Ishikawa (cell line): ENCODE results near the gene TC2N.

Experiments
- CEBPB ChIP-seq: IDR thresholded peaks from 2 replicates; pipeline ENCODE4 v1.6.1; 2012
- CREB1 ChIP-seq: IDR thresholded peaks from 2 replicates; pipeline ENCODE4 v1.6.1; 2012; ENCODE audit warnings: low read depth
- EGR1 ChIP-seq: IDR thresholded peaks from 2 replicates; pipeline ENCODE4 v1.6.1; 2012
- EP300 ChIP-seq: IDR thresholded peaks from 2 replicates; pipeline ENCODE4 v1.6.1; 2012; ENCODE audit warnings: borderline replicate concordance
- FOXM1 ChIP-seq: IDR thresholded peaks from 2 replicates; pipeline ENCODE4 v1.6.1; 2012; ENCODE audit warnings: low read depth, borderline replicate concordance
- MAX ChIP-seq: IDR thresholded peaks from 2 replicates; pipeline ENCODE4 v1.6.1; 2012
- NFIC ChIP-seq: IDR thresholded peaks from 2 replicates; pipeline ENCODE4 v1.6.1; 2012
- RAD21 ChIP-seq: IDR thresholded peaks from 2 replicates; pipeline ENCODE4 v1.6.1; 2012; ENCODE audit warnings: low read depth
- REST ChIP-seq: IDR thresholded peaks from 2 replicates; pipeline ENCODE4 v1.6.1; 2012; ENCODE audit warnings: low read depth, mild to moderate bottlenecking
- TAF1 ChIP-seq: IDR thresholded peaks from 2 replicates; pipeline ENCODE4 v1.6.1; 2012; ENCODE audit warnings: low read depth, mild to moderate bottlenecking
- TCF12 ChIP-seq: IDR thresholded peaks from 2 replicates; pipeline ENCODE4 v1.6.1; 2012; ENCODE audit warnings: low read depth
- TEAD4 ChIP-seq: IDR thresholded peaks from 2 replicates; pipeline ENCODE4 v1.6.1; 2012
- YY1 ChIP-seq: IDR thresholded peaks from 2 replicates; pipeline ENCODE4 v1.6.1; 2012; ENCODE audit warnings: low read depth
- ZBTB7A ChIP-seq: IDR thresholded peaks from 2 replicates; pipeline ENCODE4 v1.6.1; 2012; ENCODE audit warnings: low read depth
- TF ChIP-seq, protein P1 (sequence below): IDR thresholded peaks from 2 replicates; pipeline ENCODE4 v1.6.1; 2012

The TC2N gene

DNA sequence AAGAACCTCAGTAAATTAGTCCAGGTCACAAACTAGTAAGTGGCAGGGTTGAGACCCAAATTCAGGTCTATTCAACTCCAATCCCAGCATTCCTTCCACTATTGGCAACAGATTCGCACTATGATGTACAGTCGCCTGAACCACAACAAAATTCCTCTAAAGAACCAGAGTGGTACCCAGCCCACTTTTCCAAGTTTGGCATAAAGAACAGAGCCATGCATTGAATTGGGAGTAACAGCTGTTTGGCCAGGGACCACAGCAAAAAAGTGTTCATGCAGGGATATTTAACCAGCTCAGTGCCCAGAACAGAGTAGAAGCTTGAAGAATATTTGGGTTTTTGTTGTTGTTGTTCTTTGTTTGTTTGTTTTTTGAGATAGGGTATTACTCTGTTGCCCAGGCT lies 9.7 kb downstream of the TC2N start:
- TF ChIP-seq NFIC (no peak), TAF1 (no peak), YY1 (no peak), TEAD4 (no peak), RAD21 (no peak), EGR1 (no peak), EP300 (no peak), TCF12 (no peak), ZBTB7A (no peak), MAX (no peak), CEBPB (no peak), FOXM1 (no peak), REST (no peak), CREB1 (no peak)
- TF ChIP-seq, protein P1, sequence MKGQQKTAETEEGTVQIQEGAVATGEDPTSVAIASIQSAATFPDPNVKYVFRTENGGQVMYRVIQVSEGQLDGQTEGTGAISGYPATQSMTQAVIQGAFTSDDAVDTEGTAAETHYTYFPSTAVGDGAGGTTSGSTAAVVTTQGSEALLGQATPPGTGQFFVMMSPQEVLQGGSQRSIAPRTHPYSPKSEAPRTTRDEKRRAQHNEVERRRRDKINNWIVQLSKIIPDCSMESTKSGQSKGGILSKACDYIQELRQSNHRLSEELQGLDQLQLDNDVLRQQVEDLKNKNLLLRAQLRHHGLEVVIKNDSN: no peak

DNA sequence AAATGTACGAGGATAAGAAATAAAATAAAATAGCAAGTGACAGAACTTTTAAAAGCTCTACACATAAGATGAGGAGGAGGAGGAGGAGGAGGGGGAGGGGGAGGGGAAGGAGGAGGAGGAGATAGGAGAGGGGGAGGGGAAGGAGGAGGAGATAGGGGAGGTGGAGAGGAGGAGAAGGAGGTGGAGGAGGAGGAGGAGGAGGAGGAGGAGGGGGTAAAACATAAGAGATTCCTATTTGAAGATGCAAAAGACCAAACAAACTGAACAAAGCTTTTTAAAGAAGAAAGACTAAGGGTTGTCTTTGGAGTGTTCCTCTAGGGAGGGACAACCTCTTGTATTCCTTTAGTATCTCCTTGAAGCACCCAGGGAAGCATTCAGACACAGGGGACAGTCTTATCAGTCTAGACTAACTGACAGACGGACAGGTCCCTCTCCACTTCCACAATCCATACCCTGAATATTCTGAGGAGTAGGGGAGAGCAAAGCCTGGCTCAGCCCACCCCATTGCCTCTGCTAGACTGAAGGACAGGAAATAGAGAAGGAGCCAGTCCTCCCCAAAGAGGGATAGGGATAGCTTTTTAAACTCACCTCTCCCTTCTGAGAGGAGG lies 12.9 kb downstream of the TC2N start:
- TF ChIP-seq EGR1: no peak
- no peak for TF ChIP-seq MAX
- no peak for TF ChIP-seq ZBTB7A
- TF ChIP-seq NFIC: no peak
- TF ChIP-seq REST: no peak
- TF ChIP-seq CEBPB: no peak
- TF ChIP-seq, protein P1: no peak
- TF ChIP-seq EP300: no peak
- TF ChIP-seq FOXM1: no peak
- no peak for TF ChIP-seq RAD21

DNA sequence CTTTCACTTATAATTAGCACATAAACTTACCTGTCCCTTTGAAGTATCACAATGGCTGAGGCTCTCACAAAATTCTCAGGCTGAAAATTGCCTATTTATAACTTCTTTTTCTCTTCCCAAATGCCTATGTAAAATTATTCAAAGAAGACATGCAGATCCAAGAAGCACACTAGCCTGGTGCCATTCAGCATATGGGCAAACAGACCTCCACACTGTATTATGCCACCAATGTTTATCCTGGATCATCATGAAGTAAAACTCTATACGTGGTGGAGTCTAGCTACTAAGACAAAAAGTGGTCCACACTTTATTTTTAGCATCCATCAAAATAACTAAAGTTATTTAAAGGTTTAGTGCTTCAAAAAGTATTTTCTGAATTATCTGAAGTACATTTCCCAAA lies 15.8 kb downstream of the TC2N start:
- TF ChIP-seq FOXM1 (no peak), TAF1 (no peak), YY1 (no peak), ZBTB7A (no peak), CEBPB (no peak), NFIC (no peak), TEAD4 (no peak), EP300 (no peak), TCF12 (no peak), MAX (no peak), CREB1 (no peak), REST (no peak), EGR1 (no peak), RAD21 (no peak)
- TF ChIP-seq, protein P1: no peak

DNA sequence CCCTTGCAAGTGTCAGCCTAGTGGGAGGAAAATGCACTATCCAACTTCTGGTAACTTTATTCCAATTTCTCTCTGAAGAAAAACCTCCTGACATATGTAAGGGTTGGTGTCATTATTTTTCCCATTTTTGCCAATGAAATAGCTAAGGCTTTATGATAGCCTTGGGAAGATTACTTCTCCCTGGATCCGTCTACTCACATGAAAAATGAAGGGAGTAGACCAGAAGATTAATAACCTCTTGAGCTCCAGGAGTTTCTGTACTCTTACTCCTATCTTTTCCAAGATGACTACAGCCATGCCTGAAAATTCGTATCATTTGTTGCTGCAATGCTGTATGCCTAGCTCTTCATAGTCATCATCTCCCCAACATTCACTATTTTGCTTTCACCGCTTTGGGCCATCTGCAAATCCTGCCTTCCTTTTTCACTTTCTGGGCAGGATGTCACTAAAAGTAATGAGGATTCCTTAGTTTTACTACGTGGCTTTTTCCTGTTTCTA lies 18.8 kb downstream of the TC2N start:
- TF ChIP-seq TAF1: no peak
- no peak for TF ChIP-seq TCF12
- no peak for TF ChIP-seq REST
- TF ChIP-seq YY1: no peak
- TF ChIP-seq ZBTB7A: no peak
- TF ChIP-seq, protein P1: no peak
- TF ChIP-seq MAX: no peak
- TF ChIP-seq RAD21: no peak
- TF ChIP-seq FOXM1: no peak
- TF ChIP-seq CREB1: no peak
- no peak for TF ChIP-seq EP300
- TF ChIP-seq NFIC: no peak
- TF ChIP-seq CEBPB: no peak
